ENCODE data around the gene DLG2. TPM values are rescaled to one million over a fixed set of nuclear protein-coding genes. Genes with fewer than 3 reads are reported as not detected.

DLG2 gene
- total and polyA plus RNA-seq, 2 donors (not counting 3 experiments of a cell fraction or from before 2014, with no cell fraction given): 0.15 to 1.1 TPM

- ChIA-PET POLR2A (no interaction called here), CTCF (no interaction called here)
- no peaks in the 10 kb centered on the region for H3K9me1 ChIP-seq (replicated peaks; ENCODE audit: control insufficient read depth, extremely low read depth, insufficient read depth, low read length)
- FAIRE-seq (no peak), DNase-seq (ENCODE audit: low read depth, low spot score) (no peak)
- no peak for TF ChIP-seq MYC (IDR thresholded peaks at IDR 0.05; ENCODE audit: low read depth, low read length)
- TF ChIP-seq CTCF (IDR thresholded peaks at IDR 0.05; ENCODE audit: extremely low read depth in 1 of 2, insufficient read depth in 1 of 2, low read depth in 1 of 2, low read length in 2 of 2): no peak
- no peak for TF ChIP-seq EZH2 (IDR thresholded peaks at IDR 0.05; ENCODE audit: borderline replicate concordance, low read depth, low read length, severe bottlenecking)
- no peak for TF ChIP-seq POLR2A (IDR thresholded peaks at IDR 0.05; ENCODE audit: low read depth, low read length)
- TF ChIP-seq MAX (IDR thresholded peaks at IDR 0.05; ENCODE audit: insufficient read depth, insufficient read length): no peak
- TF ChIP-seq FOS (IDR thresholded peaks at IDR 0.05; ENCODE audit: borderline replicate concordance, insufficient read depth, low read length): no peak
- no peak for TF ChIP-seq JUN (IDR thresholded peaks at IDR 0.05; ENCODE audit: borderline replicate concordance, insufficient read depth, insufficient read length, low read depth)
- TF ChIP-seq GATA2 (IDR thresholded peaks at IDR 0.05; ENCODE audit: insufficient read depth, insufficient read length, low read depth, low read length): no peak
- no peak overlapping the region for H3K9ac ChIP-seq (replicated peaks; ENCODE audit: extremely low read depth, insufficient read depth, low read length)
- no peaks in the 10 kb centered on the region for H3K27me3 ChIP-seq (ENCODE audit: control insufficient read depth in 2 of 2, insufficient read depth in 2 of 2, low read length in 2 of 2)
- intact Hi-C loops (cut with micrococcal nuclease) (no loop called here), dilution Hi-C loops (cut with MboI; ENCODE audit: extremely low pct_ligation_motif_present, low sequenced_read_pairs) (no loop called here)
- BruUV-seq (replicated peaks): no TSS peak
- no peaks in the 10 kb centered on the region for H3K36me3 ChIP-seq (ENCODE audit: control insufficient read depth in 2 of 2, extremely low read depth in 1 of 2, insufficient read depth in 2 of 2, low read length in 2 of 2)
- H3K4me2 ChIP-seq (ENCODE audit: insufficient read depth, low read length): no peak overlapping the region
- no peaks in the 10 kb centered on the region for H3K79me2 ChIP-seq (ENCODE audit: control insufficient read depth, insufficient read depth, low read length)
- no peak overlapping the region for H3K4me3 ChIP-seq (replicated peaks in 1 of 3; ENCODE audit: insufficient read depth in 1 of 3, low read depth in 1 of 3, low read length in 3 of 3)
- no peak overlapping the region for H3K27ac ChIP-seq (ENCODE audit: insufficient read depth, low read depth, low read length)
- H3K4me1 ChIP-seq (ENCODE audit: control insufficient read depth, extremely low read depth, insufficient read depth, low read length): no peaks in the 10 kb centered on the region
- no peak overlapping the region for H2AFZ ChIP-seq (ENCODE audit: low read depth, low read length)
- no peaks in the 10 kb centered on the region for H4K20me1 ChIP-seq (replicated peaks; ENCODE audit: control insufficient read depth, extremely low read depth, insufficient read depth, low read length)
- H3K9me3 ChIP-seq (replicated peaks; ENCODE audit: control insufficient read depth, insufficient read depth, low read length): peaks cover 5% of the 10 kb centered on the region
Observed at GRCh38 chr11:85076535-85077330, 550.4 kb downstream of the DLG2 start.
